ENCODE measurements around the gene KLHDC1. TPM values are rescaled to one million over a fixed set of nuclear protein-coding genes. Genes with fewer than 3 reads are reported as not detected.

Gene KLHDC1
- total and polyA plus RNA-seq, 9 of the 15 experiments (the other 6 are each of a cell fraction or from before 2014, with no cell fraction given) = 0.08 to 0.41 (median 0.18) TPM

- BruUV-seq (replicated peaks) = no TSS peak
- no peak for FAIRE-seq
Measured at GRCh38 chr14:49732896-49733295, 40.0 kb downstream of the KLHDC1 start.

More at GRCh38 chr14:49732896-49733295, 40.0 kb downstream of the KLHDC1 start:
- Histone ChIP-seq H3K9me3 (replicated peaks; ENCODE audit: control insufficient read depth, insufficient read depth, low read depth, low read length) (no peaks in the 10 kb centered on the region), H2AFZ (ENCODE audit: low read depth, low read length) (no peak overlapping the region), H3K4me2 (ENCODE audit: insufficient read depth, low read length) (no peak overlapping the region), H4K20me1 (replicated peaks; ENCODE audit: control insufficient read depth, insufficient read depth, low read length) (no peaks in the 10 kb centered on the region), H3K27ac (ENCODE audit: extremely low read depth, low read depth, low read length) (no peak overlapping the region), H3K27me3 (ENCODE audit: control insufficient read depth in 2 of 2, insufficient read depth in 2 of 2, low read length in 2 of 2) (no peaks in the 10 kb centered on the region), H3K4me1 (replicated peaks in 1 of 2; ENCODE audit: control insufficient read depth in 2 of 2, insufficient read depth in 2 of 2, low read length in 2 of 2) (no peaks in the 10 kb centered on the region), H3K79me2 (ENCODE audit: control insufficient read depth, insufficient read depth, low read length) (no peaks in the 10 kb centered on the region), H3K9me1 (ENCODE audit: control insufficient read depth, insufficient read depth, low read length) (no peaks in the 10 kb centered on the region), H3K4me3 (no peak overlapping the region), H3K36me3 (ENCODE audit: control insufficient read depth, insufficient read depth, low read length) (no peaks in the 10 kb centered on the region), H3K9ac (ENCODE audit: insufficient read depth in 1 of 2, low read depth in 2 of 2, low read length in 2 of 2) (no peak overlapping the region)
- TF ChIP-seq ZBTB49 (CRISPR knock-in tag; IDR thresholded peaks at IDR 0.05; ENCODE audit: borderline replicate concordance) (no peak), ZBTB26 (CRISPR knock-in tag; IDR thresholded peaks at IDR 0.05) (no peak), ZBTB11 (CRISPR knock-in tag; IDR thresholded peaks at IDR 0.05) (no peak), CBX5 (IDR thresholded peaks at IDR 0.05; ENCODE audit: borderline replicate concordance, low read depth) (no peak), CBFA2T3 (IDR thresholded peaks at IDR 0.05) (no peak), ZBTB5 (IDR thresholded peaks at IDR 0.05) (no peak), ELF1 (tag; IDR thresholded peaks at IDR 0.05) (no peak), MAFK (IDR thresholded peaks at IDR 0.05; ENCODE audit: low read length) (no peak), RUNX1 (IDR thresholded peaks at IDR 0.05; ENCODE audit: low read depth) (no peak), PHF20 (IDR thresholded peaks at IDR 0.05; ENCODE audit: partially characterized antibody) (no peak), MBD2 (IDR thresholded peaks at IDR 0.05; ENCODE audit: borderline replicate concordance, low read depth) (no peak), RFX1 (IDR thresholded peaks at IDR 0.05) (no peak), ZNF586 (CRISPR knock-in tag; conservative IDR thresholded peaks at IDR 0.05) (no peak), ARID2 (IDR thresholded peaks at IDR 0.05) (no peak)
- 40% methylated on average over 3 of the region's 3 CpGs for WGBS (ENCODE audit: insufficient coverage, low coverage, missing lambda C conversion rate)
- intact Hi-C loops (cut with micrococcal nuclease) = no loop called here
- ChIA-PET CTCF (ENCODE audit: low intra/inter-chr PET ratio) (no interaction called here), POLR2A (no interaction called here)
- ATAC-seq (no peak), DNase-seq (ENCODE audit: extremely low read depth in 1 of 4, low spot score in 3 of 4) (no peak)
- in situ Hi-C loops (cut with MboI) = no loop called here

Data from K562 (cell line).